Omental fat pad (tissue), 4 donors: Measurements from ENCODE around the gene ACSF2. TPM values are rescaled to one million over a fixed set of nuclear protein-coding genes. Genes with fewer than 3 reads are reported as not detected.

Experiments used
- ATAC-seq: fragments of 150-250 bp; one replicate; pipeline ENCODE4 v1.9.1; 2016; ENCODE audit warnings: mild to moderate bottlenecking, moderate library complexity; ENCODE audit not compliant: low FRiP score
- DNase-seq: peaks from one replicate; pipeline ENCODE4 v3.0.0-alpha.2; 2019; ENCODE audit warnings: low spot score
- CTCF ChIP-seq, 3 donors: fragments of 450-650 bp; IDR thresholded peaks; one replicate each; pipeline ENCODE4 v1.5.1; 2016 to 2017; ENCODE audit warnings: antibody characterized with exemption in 3 of 3, mild to moderate bottlenecking in 3 of 3, moderate library complexity in 2 of 3
- total RNA-seq, 4 donors: library from RNA; depleted of rRNA; stranded (reverse); fragments of >200 nt; gene quantifications; one replicate each; pipeline ENCODE4 v1.1.0, GENCODE V29; 2016

The ACSF2 gene
- total RNA-seq, 4 donors from 2014 or later = 36.6 to 140 (median 65.3) TPM

- no peak for ATAC-seq
- no peak for TF ChIP-seq CTCF (IDR thresholded peaks at IDR 0.05)
- no peak for DNase-seq
These were observed 35.0 kb downstream of the ACSF2 start for GRCh38 chr17:50460831-50461526.

- TF ChIP-seq CTCF (IDR thresholded peaks at IDR 0.05) = no peak
- no peak for ATAC-seq
- no peak for DNase-seq
These were observed 35.6 kb downstream of the ACSF2 start for GRCh38 chr17:50461550-50462132.

- no peak for TF ChIP-seq CTCF (IDR thresholded peaks at IDR 0.05)
These were observed 36.4 kb downstream of the ACSF2 start for GRCh38 chr17:50462446-50462845.

GRCh38 chr17:50464121-50464520 is 38.1 kb downstream of the ACSF2 start:
- DNase-seq (no peak), ATAC-seq (no peak)
- no peak for TF ChIP-seq CTCF (IDR thresholded peaks at IDR 0.05)

More at GRCh38 chr17:50462446-50462845, 36.4 kb downstream of the ACSF2 start:
- no peak for ATAC-seq
- DNase-seq = no peak

GRCh38 chr17:50464736-50465135 is 38.7 kb downstream of the ACSF2 start:
- DNase-seq (no peak), ATAC-seq (no peak)
- no peak for TF ChIP-seq CTCF (IDR thresholded peaks at IDR 0.05)

- no peak for ATAC-seq
- TF ChIP-seq CTCF (IDR thresholded peaks at IDR 0.05) = no peak
- no peak for DNase-seq
These were observed 39.2 kb downstream of the ACSF2 start for GRCh38 chr17:50465171-50465570.

- ATAC-seq = no peak
- TF ChIP-seq CTCF (IDR thresholded peaks at IDR 0.05) = no peak
- no peak for DNase-seq
These were observed 39.6 kb downstream of the ACSF2 start for GRCh38 chr17:50465635-50466034.
